ENCODE measurements around the gene ANTXRL. TPM values are rescaled to one million over a fixed set of nuclear protein-coding genes. Genes with fewer than 3 reads are reported as not detected.

Gene ANTXRL
- total RNA-seq, 4 donors from 2014 or later = not detected

DNA sequence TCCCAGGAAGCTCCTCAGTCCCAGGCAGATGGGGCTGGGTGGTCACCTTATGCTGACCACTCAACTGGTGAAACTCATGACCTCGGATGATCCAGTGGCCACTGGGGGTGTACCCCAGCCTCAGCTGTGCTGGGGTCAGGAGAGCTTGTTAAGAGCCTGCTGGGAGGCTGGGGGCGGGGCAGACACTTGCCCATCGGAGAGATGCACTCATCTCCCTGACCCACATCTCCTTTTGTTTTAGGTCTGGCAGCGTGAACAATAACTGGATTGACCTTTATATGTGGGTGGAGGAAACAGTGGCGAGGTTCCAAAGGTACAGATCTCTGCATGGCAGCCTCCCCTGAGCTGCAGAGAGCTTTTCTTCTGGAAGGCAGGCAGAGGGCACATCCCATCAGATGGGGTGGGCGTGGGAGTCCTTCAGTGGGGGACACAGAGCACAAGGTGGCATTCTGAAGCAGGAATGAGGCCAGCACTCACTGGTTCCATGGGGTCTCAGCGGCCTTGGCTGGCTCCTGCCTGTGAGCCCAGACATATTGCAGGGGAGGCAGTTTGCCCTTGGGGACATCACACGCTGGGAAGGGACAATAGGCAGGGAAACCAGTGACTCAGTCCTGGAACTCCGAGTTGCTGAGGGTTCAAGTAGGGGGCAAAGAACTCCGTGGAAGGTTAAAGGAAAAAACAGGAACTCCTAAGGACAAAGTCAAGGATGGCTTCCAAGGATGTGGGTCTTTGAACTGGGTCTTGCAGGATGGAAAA is 5.2 kb downstream of the ANTXRL start:
- Histone ChIP-seq H3K4me3 (no peak overlapping the region), H3K36me3 (no peaks in the 10 kb centered on the region), H3K4me1 (peaks cover 0 to 12% (median 0%) of the 10 kb centered on the region in 3 donors), H3K27me3 (no peaks in the 10 kb centered on the region), H3K27ac (peak overlapping the region in 1 of 4 donors; percentile 33), H3K9me3 (no peaks in the 10 kb centered on the region)
- no peak for DNase-seq
- 20 to 43% methylated on average over 4 to 7 of the region's 10 CpGs for WGBS, 2 donors
- intact Hi-C loops (cut with DNase I) = no loop called here
- TF ChIP-seq, protein P1, sequence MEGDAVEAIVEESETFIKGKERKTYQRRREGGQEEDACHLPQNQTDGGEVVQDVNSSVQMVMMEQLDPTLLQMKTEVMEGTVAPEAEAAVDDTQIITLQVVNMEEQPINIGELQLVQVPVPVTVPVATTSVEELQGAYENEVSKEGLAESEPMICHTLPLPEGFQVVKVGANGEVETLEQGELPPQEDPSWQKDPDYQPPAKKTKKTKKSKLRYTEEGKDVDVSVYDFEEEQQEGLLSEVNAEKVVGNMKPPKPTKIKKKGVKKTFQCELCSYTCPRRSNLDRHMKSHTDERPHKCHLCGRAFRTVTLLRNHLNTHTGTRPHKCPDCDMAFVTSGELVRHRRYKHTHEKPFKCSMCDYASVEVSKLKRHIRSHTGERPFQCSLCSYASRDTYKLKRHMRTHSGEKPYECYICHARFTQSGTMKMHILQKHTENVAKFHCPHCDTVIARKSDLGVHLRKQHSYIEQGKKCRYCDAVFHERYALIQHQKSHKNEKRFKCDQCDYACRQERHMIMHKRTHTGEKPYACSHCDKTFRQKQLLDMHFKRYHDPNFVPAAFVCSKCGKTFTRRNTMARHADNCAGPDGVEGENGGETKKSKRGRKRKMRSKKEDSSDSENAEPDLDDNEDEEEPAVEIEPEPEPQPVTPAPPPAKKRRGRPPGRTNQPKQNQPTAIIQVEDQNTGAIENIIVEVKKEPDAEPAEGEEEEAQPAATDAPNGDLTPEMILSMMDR (IDR thresholded peaks at IDR 0.05) = no peak

GRCh38 chr10:46292573-46293023 is 5.8 kb downstream of the ANTXRL start:
- WGBS, 2 donors = 64 to 74% methylated on average over 6 of the region's 6 CpGs
- TF ChIP-seq, protein P1 (IDR thresholded peaks at IDR 0.05) = no peak
- TF ChIP-seq POLR2A (IDR thresholded peaks at IDR 0.05) = no peak
- DNase-seq = no peak
- Histone ChIP-seq H3K27ac (no peak overlapping the region), H3K9me3 (no peaks in the 10 kb centered on the region), H3K4me1 (peaks cover 0 to 12% (median 0%) of the 10 kb centered on the region in 3 donors), H3K4me3 (no peak overlapping the region), H3K27me3 (no peaks in the 10 kb centered on the region), H3K36me3 (no peaks in the 10 kb centered on the region)
- intact Hi-C loops (cut with DNase I) = no loop called here

GRCh38 chr10:46293228-46293627 is 6.4 kb downstream of the ANTXRL start:
- WGBS, 2 donors = 78 to 88% methylated on average over 8 of the region's 8 CpGs
- intact Hi-C loops (cut with DNase I) = no loop called here

GRCh38 chr10:46293832-46294640 is 7.2 kb downstream of the ANTXRL start:
- WGBS, 2 donors = 89 to 93% methylated on average over 4 of the region's 11 CpGs
- DNase-seq = no peak
- no peak overlapping the region for H3K27ac ChIP-seq
- intact Hi-C loops (cut with DNase I) = no loop called here
- H3K27me3 ChIP-seq = no peaks in the 10 kb centered on the region
- no peak for TF ChIP-seq POLR2A (IDR thresholded peaks at IDR 0.05)
- TF ChIP-seq, protein P1 (IDR thresholded peaks at IDR 0.05) = peak in 1 of 6 experiments; percentile 33
- H3K9me3 ChIP-seq = no peaks in the 10 kb centered on the region
- H3K36me3 ChIP-seq = no peaks in the 10 kb centered on the region
- no peak overlapping the region for H3K4me3 ChIP-seq
- H3K4me1 ChIP-seq = peaks cover 0 to 12% (median 0%) of the 10 kb centered on the region in 3 donors

More at GRCh38 chr10:46293228-46293627, 6.4 kb downstream of the ANTXRL start:
- no peaks in the 10 kb centered on the region for H3K9me3 ChIP-seq
- TF ChIP-seq, protein P1 (IDR thresholded peaks at IDR 0.05) = no peak
- no peak for TF ChIP-seq POLR2A (IDR thresholded peaks at IDR 0.05)
- H3K4me3 ChIP-seq = no peak overlapping the region
- no peak for DNase-seq
- no peaks in the 10 kb centered on the region for H3K27me3 ChIP-seq
- H3K4me1 ChIP-seq = peaks cover 0 to 12% (median 0%) of the 10 kb centered on the region in 3 donors
- no peaks in the 10 kb centered on the region for H3K36me3 ChIP-seq
- H3K27ac ChIP-seq = no peak overlapping the region

Measured in esophagus squamous epithelium (tissue), 5 donors.